ENCODE results near the gene GFY. TPM values are rescaled to one million over a fixed set of nuclear protein-coding genes. Genes with fewer than 3 reads are reported as not detected.
A peak's percentile ranks its signal among the peaks of the same experiment; 100 is the strongest.

The GFY gene
- total and polyA plus RNA-seq, 2 donors (not counting 1 experiment from before 2014, with no cell fraction given), result not detected

GRCh38 chr19:49453757-49454240 lies 28.6 kb downstream of the GFY start:
- Histone ChIP-seq H3K9me3 (ENCODE audit: control extremely low read depth in 1 of 3, control insufficient read depth in 2 of 3, insufficient read depth in 1 of 3, low read length in 2 of 3) (peaks cover 0 to 3% (median 0%) of the 10 kb centered on the region in 3 donors), H3K27me3 (replicated peaks in 1 of 4; ENCODE audit: control extremely low read depth in 1 of 4, control insufficient read depth in 3 of 4, insufficient read depth in 4 of 4, low read length in 3 of 4) (no peaks in the 10 kb centered on the region), H3K36me3 (replicated peaks in 1 of 2; ENCODE audit: control extremely low read depth in 1 of 2, control insufficient read depth in 1 of 2, extremely low read depth in 1 of 2, insufficient read depth in 2 of 2, low read length in 1 of 2) (peaks cover 0 to 29% of the 10 kb centered on the region in 2 experiments), H4K20me1 (ENCODE audit: control insufficient read depth, insufficient read depth, low read length, poor library complexity, severe bottlenecking) (peaks cover 17% of the 10 kb centered on the region), H3K79me2 (ENCODE audit: control insufficient read depth, insufficient read depth, low read length) (peaks cover 76% of the 10 kb centered on the region), H3K4me2 (replicated peaks; ENCODE audit: low read depth, low read length, poor library complexity, severe bottlenecking) (peak overlapping the region; percentile 97), H3K27ac (ENCODE audit: low read length in 2 of 2) (peak overlapping the region; percentile 99), H3K4me3 (ENCODE audit: control extremely low read depth in 1 of 5, extremely low read depth in 1 of 5, insufficient read depth in 1 of 5, low read depth in 2 of 5, low read length in 4 of 5) (peak overlapping the region; percentile 74 to 100 (median 89)), H3K4me1 (ENCODE audit: control insufficient read depth in 2 of 2, insufficient read depth in 2 of 2, low read length in 2 of 2) (peaks cover 23 to 43% of the 10 kb centered on the region in 2 donors), H2AFZ (ENCODE audit: insufficient read depth, low read depth, low read length, poor library complexity, severe bottlenecking) (peak overlapping the region; percentile 68), H3K9ac (ENCODE audit: low read length) (peak overlapping the region; percentile 98)
- Mint-ChIP-seq H3K4me3 (peak overlapping the region; percentile 99), H3K4me1 (peaks cover 43% of the 10 kb centered on the region), H3K27ac (peak overlapping the region; percentile 100), H3K9me3 (ENCODE audit: insufficient read depth) (no peaks in the 10 kb centered on the region), H3K27me3 (no peaks in the 10 kb centered on the region)
- ATAC-seq (ENCODE audit: low read depth) (no peak), DNase-seq (no peak)
- TF ChIP-seq CTCF (IDR thresholded peaks at IDR 0.05) (no peak), EZH2 (IDR thresholded peaks at IDR 0.05; ENCODE audit: borderline replicate concordance, insufficient read depth, low read depth, low read length, poor library complexity, severe bottlenecking) (no peak)
- ChIA-PET CTCF (interaction anchor here (0.6 to 5.0 kb wide), 10 partner anchors 9 to 1187 kb away, joined by 3 to 44 read pairs (median 4); partner anchors contain the start of genes FLT3LG, NOSIP and PRMT1), POLR2A (interaction anchor here (0.6 to 4.0 kb wide), 11 partner anchors 10 to 223 kb away, joined by 3 to 57 read pairs (median 5); partner anchors contain the start of genes CD37, PRMT1 and RPS11)
- intact Hi-C loops (cut with micrococcal nuclease), result loop anchor here (1.0 kb wide), 3 partner anchors 16 to 223 kb away; partner anchors contain the start of gene SCAF1
- WGBS (ENCODE audit: insufficient coverage), result 67% methylated on average over 4 of the region's 10 CpGs

- Histone ChIP-seq H3K27ac (ENCODE audit: low read length in 2 of 2) (no peak overlapping the region), H3K4me1 (ENCODE audit: control insufficient read depth in 2 of 2, insufficient read depth in 2 of 2, low read length in 2 of 2) (peaks cover 16 to 35% of the 10 kb centered on the region in 2 donors), H3K4me2 (replicated peaks; ENCODE audit: low read depth, low read length, poor library complexity, severe bottlenecking) (no peak overlapping the region), H3K27me3 (replicated peaks in 1 of 4; ENCODE audit: control extremely low read depth in 1 of 4, control insufficient read depth in 3 of 4, insufficient read depth in 4 of 4, low read length in 3 of 4) (no peaks in the 10 kb centered on the region), H3K9me3 (ENCODE audit: control extremely low read depth in 1 of 3, control insufficient read depth in 2 of 3, insufficient read depth in 1 of 3, low read length in 2 of 3) (peaks cover 0 to 3% (median 0%) of the 10 kb centered on the region in 3 donors), H4K20me1 (ENCODE audit: control insufficient read depth, insufficient read depth, low read length, poor library complexity, severe bottlenecking) (peaks cover 33% of the 10 kb centered on the region), H3K36me3 (replicated peaks in 1 of 2; ENCODE audit: control extremely low read depth in 1 of 2, control insufficient read depth in 1 of 2, extremely low read depth in 1 of 2, insufficient read depth in 2 of 2, low read length in 1 of 2) (peaks cover 0 to 40% of the 10 kb centered on the region in 2 experiments), H3K9ac (ENCODE audit: low read length) (no peak overlapping the region), H3K79me2 (ENCODE audit: control insufficient read depth, insufficient read depth, low read length) (peaks cover 77% of the 10 kb centered on the region), H2AFZ (ENCODE audit: insufficient read depth, low read depth, low read length, poor library complexity, severe bottlenecking) (no peak overlapping the region), H3K4me3 (ENCODE audit: control extremely low read depth in 1 of 5, extremely low read depth in 1 of 5, insufficient read depth in 1 of 5, low read depth in 2 of 5, low read length in 4 of 5) (no peak overlapping the region)
- 100% methylated on average over 2 of the region's 5 CpGs for WGBS (ENCODE audit: insufficient coverage)
- ChIA-PET CTCF (interaction anchor here (1.2 kb wide), 1 partner anchor 15 kb away, joined by 8 read pairs; no protein-coding TSS in a partner anchor), POLR2A (no interaction called here)
- TF ChIP-seq EZH2 (IDR thresholded peaks at IDR 0.05; ENCODE audit: borderline replicate concordance, insufficient read depth, low read depth, low read length, poor library complexity, severe bottlenecking) (no peak), CTCF (IDR thresholded peaks at IDR 0.05) (no peak)
- intact Hi-C loops (cut with micrococcal nuclease), result no loop called here
- H3K4me3 Mint-ChIP-seq, result peak overlapping the region; percentile 32
- H3K9me3 Mint-ChIP-seq (ENCODE audit: insufficient read depth), result no peaks in the 10 kb centered on the region
- ATAC-seq (ENCODE audit: low read depth) (no peak), DNase-seq (no peak)
- H3K27ac Mint-ChIP-seq, result peak overlapping the region; percentile 37
- peaks cover 32% of the 10 kb centered on the region for H3K4me1 Mint-ChIP-seq
- H3K27me3 Mint-ChIP-seq, result no peaks in the 10 kb centered on the region
Measured at GRCh38 chr19:49455773-49456172, 30.6 kb downstream of the GFY start.

All from B cell (primary cell).